PFSK-1 (cell line): ENCODE measurements around the gene MYO1D.
A peak's percentile ranks its signal among the peaks of the same experiment; 100 is the strongest.

Experiments used
- FOXP2 ChIP-seq: optimal IDR thresholded peaks from 2 replicates; pipeline ENCODE3; 2011; ENCODE audit warnings: borderline replicate concordance, control low read depth, inconsistent platforms; ENCODE audit not compliant: insufficient read depth; ENCODE audit errors: extremely low read length, extremely low read depth
- POLR2AphosphoS5 ChIP-seq: IDR thresholded peaks from 2 replicates; pipeline ENCODE4 v1.6.1; 2012; ENCODE audit warnings: low read depth, mild to moderate bottlenecking, control low read depth, low read length, moderate library complexity
- SIN3A ChIP-seq: IDR thresholded peaks from 2 replicates; pipeline ENCODE4 v1.6.1; 2012; ENCODE audit warnings: mild to moderate bottlenecking, low read length, moderate library complexity, borderline replicate concordance; ENCODE audit not compliant: insufficient read depth
- TAF1 ChIP-seq: IDR thresholded peaks from 2 replicates; pipeline ENCODE4 v1.6.1; 2012; ENCODE audit warnings: low read length, control low read depth, borderline replicate concordance; ENCODE audit not compliant: insufficient read depth
- TF ChIP-seq, protein P1 (sequence below), 2 experiments: IDR thresholded peaks; 2 replicates each; pipeline versions ENCODE4 v1.6.1 to v1.8.0; 2011 to 2012; ENCODE audit warnings: low read depth in 2 of 2, low read length in 2 of 2, control low read depth in 1 of 2, inconsistent platforms in 1 of 2, mild to moderate bottlenecking in 1 of 2, moderate library complexity in 1 of 2; ENCODE audit not compliant: insufficient read depth in 1 of 2

MYO1D gene

DNA sequence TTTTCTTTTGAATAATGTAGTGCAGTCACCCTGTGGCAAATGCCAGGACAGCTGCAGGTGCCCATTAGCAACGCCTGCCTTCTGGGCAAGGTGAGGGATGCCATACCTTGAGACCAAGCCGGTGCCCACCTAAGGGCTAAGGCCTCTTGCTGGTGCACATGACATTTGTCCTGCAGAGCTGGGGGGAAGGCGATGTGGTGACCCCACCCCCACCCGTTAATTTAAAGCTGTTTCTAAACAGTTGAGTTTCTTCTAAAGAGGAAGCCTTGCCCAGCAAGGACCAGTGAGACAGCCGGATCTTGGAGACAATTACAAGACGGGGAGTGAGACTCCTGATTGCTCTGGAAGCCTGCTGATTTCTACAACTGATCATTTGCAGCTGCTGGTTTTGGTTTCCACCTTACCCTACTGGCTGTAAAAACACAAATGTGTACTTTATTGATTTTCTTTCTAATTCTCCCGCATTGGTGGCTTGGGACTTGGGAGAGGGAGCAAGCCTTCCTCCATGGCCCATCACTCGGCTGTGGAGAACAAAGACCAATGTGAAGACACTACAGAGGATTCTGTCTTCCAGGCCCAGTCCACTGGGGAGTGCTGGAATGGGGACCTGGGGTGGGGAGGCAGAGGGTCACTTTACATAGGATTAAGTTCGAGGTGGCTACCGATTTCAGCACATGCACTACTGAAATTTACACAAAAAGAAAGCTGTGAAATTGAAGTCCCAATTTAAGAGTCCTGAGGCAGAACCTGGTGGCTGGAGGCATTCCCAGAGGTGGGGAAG is 387.4 kb downstream of the MYO1D start:
- TF ChIP-seq, protein P1, sequence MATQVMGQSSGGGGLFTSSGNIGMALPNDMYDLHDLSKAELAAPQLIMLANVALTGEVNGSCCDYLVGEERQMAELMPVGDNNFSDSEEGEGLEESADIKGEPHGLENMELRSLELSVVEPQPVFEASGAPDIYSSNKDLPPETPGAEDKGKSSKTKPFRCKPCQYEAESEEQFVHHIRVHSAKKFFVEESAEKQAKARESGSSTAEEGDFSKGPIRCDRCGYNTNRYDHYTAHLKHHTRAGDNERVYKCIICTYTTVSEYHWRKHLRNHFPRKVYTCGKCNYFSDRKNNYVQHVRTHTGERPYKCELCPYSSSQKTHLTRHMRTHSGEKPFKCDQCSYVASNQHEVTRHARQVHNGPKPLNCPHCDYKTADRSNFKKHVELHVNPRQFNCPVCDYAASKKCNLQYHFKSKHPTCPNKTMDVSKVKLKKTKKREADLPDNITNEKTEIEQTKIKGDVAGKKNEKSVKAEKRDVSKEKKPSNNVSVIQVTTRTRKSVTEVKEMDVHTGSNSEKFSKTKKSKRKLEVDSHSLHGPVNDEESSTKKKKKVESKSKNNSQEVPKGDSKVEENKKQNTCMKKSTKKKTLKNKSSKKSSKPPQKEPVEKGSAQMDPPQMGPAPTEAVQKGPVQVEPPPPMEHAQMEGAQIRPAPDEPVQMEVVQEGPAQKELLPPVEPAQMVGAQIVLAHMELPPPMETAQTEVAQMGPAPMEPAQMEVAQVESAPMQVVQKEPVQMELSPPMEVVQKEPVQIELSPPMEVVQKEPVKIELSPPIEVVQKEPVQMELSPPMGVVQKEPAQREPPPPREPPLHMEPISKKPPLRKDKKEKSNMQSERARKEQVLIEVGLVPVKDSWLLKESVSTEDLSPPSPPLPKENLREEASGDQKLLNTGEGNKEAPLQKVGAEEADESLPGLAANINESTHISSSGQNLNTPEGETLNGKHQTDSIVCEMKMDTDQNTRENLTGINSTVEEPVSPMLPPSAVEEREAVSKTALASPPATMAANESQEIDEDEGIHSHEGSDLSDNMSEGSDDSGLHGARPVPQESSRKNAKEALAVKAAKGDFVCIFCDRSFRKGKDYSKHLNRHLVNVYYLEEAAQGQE (IDR thresholded peaks at IDR 0.05; ENCODE audit: insufficient read depth in 1 of 2, low read depth in 2 of 2, low read length in 2 of 2): no peak
- TF ChIP-seq POLR2AphosphoS5: no peak
- TF ChIP-seq TAF1: no peak
- no peak for TF ChIP-seq FOXP2
- TF ChIP-seq SIN3A: no peak

DNA sequence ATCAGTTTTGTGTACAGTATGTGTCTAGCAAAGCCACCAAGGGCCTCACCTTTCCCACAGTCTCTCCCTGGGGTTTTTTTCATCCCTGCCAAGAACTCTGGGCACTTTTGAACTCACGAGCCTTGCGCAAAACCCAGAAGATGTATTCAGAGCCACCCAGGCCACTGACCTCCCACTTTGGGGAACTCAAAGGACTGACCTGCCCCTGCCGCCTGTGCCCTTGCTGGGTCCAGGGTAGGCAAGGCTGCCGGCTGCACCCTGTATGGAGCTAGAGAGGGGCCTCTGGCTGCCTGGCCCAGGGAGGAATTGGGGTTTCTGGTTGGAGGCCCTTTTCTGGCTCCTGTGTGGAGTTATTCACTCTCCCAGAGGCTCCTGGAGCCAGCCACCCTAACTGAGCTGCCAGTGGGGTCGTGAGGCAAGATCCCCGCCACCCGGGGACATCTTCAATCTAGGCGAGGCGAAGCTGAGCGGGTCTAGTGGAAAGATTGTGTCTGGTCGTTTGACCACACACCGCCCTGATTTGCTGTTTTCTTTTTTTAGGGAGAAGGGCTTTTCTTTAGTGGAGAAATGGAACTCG is 388.2 kb downstream of the MYO1D start:
- TF ChIP-seq FOXP2 (no peak), SIN3A (no peak), POLR2AphosphoS5 (no peak), TAF1 (no peak)
- TF ChIP-seq, protein P1 (IDR thresholded peaks at IDR 0.05; ENCODE audit: insufficient read depth in 1 of 2, low read depth in 2 of 2, low read length in 2 of 2): no peak

DNA sequence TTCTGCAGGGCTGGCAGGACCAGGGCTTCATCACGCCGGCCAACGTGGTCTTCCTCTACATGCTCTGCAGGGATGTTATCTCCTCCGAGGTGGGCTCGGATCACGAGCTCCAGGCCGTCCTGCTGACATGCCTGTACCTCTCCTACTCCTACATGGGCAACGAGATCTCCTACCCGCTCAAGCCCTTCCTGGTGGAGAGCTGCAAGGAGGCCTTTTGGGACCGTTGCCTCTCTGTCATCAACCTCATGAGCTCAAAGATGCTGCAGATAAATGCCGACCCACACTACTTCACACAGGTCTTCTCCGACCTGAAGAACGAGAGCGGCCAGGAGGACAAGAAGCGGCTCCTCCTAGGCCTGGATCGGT is 388.8 kb downstream of the MYO1D start:
- TF ChIP-seq TAF1 (no peak), POLR2AphosphoS5 (no peak), FOXP2 (no peak), SIN3A (no peak)
- TF ChIP-seq, protein P1 (IDR thresholded peaks at IDR 0.05; ENCODE audit: insufficient read depth in 1 of 2, low read depth in 2 of 2, low read length in 2 of 2): no peak

DNA sequence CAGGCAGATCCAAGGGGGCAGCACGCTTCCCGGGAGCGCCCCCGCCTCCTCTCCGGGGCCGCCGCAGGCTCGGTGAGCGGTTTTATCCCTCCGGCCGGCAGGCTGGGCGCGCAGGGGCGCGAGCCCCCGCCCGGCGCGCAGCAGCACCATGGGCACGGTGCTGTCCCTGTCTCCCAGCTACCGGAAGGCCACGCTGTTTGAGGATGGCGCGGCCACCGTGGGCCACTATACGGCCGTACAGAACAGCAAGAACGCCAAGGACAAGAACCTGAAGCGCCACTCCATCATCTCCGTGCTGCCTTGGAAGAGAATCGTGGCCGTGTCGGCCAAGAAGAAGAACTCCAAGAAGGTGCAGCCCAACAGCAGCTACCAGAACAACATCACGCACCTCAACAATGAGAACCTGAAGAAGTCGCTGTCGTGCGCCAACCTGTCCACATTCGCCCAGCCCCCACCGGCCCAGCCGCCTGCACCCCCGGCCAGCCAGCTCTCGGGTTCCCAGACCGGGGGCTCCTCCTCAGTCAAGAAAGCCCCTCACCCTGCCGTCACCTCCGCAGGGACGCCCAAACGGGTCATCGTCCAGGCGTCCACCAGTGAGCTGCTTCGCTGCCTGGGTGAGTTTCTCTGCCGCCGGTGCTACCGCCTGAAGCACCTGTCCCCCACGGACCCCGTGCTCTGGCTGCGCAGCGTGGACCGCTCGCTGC is 389.3 kb downstream of the MYO1D start:
- TF ChIP-seq POLR2AphosphoS5 (no peak), FOXP2 (peak; percentile 16), SIN3A (no peak), TAF1 (no peak)
- TF ChIP-seq, protein P1 (IDR thresholded peaks at IDR 0.05; ENCODE audit: insufficient read depth in 1 of 2, low read depth in 2 of 2, low read length in 2 of 2): no peak
